HG02678 (cell line): Measurements from ENCODE around the gene CCND1.

ENCODE experiments used
- ATAC-seq: cut with Tn5 transposase; IDR thresholded peaks from one replicate; pipeline ENCODE4 v1.9.1; 2021; ENCODE audit warnings: mild to moderate bottlenecking, moderate library complexity; ENCODE audit not compliant: unreplicated experiment

The CCND1 gene

DNA sequence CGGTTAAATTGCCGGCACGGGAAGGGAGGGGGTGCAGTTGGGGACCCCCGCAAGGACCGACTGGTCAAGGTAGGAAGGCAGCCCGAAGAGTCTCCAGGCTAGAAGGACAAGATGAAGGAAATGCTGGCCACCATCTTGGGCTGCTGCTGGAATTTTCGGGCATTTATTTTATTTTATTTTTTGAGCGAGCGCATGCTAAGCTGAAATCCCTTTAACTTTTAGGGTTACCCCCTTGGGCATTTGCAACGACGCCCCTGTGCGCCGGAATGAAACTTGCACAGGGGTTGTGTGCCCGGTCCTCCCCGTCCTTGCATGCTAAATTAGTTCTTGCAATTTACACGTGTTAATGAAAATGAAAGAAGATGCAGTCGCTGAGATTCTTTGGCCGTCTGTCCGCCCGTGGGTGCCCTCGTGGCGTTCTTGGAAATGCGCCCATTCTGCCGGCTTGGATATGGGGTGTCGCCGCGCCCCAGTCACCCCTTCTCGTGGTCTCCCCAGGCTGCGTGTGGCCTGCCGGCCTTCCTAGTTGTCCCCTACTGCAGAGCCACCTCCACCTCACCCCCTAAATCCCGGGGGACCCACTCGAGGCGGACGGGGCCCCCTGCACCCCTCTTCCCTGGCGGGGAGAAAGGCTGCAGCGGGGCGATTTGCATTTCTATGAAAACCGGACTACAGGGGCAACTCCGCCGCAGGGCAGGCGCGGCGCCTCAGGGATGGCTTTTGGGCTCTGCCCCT is 529 bp upstream of the CCND1 start:
- ATAC-seq = no peak

DNA sequence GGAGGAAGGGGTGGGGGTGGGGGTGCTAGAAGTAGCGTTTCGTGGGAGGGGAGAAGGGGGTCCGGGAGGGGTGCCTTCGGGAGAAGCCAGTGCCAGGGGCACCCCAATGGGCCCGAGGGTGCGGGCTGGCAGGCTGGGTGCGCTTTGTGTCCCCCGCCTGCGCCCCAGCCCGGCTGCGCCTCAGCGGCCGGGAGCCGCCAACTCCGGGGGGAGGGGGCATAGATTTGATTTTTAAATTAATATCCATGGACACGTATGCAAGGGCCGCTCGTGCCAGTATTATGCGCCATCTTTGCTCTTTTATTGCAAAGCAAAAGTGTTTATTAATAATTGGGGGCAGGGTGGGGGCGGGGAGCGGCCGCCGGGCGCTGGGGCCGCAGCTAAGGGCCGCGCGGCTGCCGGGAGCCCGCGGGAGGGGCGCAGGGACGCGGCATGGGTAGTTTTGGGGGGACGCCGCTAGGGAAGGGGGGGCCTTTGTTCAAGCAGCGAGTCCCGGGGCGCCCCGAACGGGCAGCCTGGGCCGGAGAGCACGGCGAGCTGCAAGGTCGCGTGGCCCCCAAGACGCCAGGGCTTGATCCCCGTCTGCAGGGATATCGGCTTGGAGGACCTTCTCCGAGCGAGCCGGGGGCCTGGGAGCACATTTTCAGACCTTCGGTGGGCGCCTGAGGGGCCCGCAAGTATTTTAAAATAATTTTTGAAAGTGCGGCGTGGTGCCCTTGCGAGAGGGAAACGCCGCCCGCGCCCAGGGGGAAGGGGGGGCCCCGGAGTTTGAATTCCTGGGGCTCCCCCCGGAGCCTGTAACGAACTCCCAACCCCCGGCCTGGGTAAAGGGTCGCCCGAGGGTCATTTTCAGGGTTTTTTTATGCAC is 959 bp downstream of the CCND1 start:
- ATAC-seq = no peak

DNA sequence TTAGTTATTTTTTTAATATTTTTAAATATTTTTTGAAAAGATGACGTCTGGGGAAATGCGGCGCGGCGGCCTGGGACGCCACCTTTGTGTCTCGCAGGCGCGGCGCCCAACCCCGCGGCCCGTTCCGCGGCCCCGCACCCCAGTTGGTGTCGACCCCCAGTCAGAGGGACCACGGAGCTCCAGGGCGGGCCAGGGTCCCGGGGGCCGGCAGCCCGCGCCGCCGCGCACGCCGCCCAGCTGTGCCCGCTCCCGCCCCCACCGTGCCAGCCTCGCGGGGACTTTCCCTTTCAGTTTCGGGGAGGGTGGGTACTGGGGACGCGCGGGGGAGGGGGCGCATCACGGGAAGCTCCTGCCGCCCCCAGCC is 1.6 kb downstream of the CCND1 start:
- peak; percentile 15 for ATAC-seq

DNA sequence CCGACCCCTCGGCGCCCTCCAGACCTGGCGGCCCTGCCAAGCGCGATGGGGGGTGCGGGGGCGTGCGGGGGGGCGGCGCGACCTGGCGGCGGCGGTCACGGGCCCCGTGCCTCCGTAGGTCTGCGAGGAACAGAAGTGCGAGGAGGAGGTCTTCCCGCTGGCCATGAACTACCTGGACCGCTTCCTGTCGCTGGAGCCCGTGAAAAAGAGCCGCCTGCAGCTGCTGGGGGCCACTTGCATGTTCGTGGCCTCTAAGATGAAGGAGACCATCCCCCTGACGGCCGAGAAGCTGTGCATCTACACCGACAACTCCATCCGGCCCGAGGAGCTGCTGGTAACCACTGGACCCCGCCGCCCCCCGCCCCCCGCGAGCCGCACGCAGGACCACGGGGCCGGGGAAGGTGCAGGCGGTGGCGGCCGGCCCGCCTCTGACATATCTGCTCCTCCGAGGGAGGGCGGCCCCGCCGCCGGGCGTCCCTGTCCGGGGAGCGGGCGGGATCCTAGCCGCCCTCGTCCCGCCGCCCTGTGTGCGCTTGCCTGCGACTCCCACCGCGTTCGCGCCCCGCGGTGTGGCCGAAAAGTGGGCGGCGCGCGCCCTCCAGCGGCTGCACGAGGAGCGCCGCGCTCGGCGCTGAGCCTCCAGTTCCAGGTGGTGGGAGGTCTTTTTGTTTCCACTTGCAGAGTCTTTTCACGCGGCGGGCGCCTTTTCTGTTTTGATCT is 2.1 kb downstream of the CCND1 start:
- peak; percentile 56 for ATAC-seq

DNA sequence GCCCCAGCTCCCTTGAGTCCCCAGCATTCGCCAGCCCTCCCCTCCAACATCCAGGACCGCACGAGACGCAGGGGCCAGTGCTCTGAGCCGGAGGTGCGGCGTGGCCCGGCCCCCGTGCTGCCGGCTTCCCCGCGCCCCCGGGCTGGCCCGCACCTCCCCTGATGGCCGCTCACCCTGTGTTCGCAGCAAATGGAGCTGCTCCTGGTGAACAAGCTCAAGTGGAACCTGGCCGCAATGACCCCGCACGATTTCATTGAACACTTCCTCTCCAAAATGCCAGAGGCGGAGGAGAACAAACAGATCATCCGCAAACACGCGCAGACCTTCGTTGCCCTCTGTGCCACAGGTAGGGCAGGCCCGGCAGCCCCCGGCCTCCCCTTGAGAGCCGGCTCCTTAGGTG is 2.7 kb downstream of the CCND1 start:
- ATAC-seq = no peak

DNA sequence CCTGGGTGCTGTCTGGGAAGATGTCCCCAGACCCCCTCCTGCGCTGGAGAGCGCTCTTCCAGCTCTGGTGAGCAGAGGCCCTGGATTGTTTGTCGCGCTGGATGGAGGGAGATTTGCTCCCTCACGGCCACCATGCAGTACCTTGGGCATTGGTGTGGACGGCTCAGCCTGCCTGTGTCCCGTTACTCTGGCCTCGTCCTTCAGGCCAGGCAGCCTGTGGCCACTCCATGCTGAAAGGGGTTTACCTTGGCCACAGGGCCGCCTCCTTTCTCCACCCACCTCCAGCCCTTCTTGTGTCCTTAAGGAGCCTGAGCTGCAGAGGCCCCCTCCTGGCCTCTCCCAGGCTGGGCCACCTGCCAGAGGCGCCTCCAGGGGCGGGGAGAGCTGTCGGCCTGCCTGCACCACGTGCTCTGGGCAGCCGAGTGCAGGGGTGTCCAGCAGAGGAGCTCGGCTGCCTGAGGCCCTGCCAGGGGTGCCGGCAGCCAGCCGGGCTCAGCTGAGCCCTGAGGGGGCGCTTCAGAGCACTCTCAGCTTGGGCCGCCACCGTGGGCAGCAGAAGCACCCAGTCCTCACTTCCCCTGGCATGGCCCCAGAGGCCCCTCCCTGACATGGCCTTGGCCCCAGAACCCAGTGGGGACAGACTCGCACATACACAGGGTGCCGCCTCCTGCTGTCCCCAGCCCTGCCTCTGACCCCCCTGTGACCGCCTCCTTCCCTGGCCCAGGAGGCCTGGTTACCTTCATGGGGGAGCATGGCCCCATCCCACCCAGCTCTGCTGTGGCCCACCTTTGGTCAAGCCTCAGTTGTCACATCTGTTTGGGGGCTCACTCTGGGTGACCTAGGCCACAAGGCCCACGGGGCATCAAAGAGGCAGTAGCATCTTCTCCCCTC is 3.4 kb downstream of the CCND1 start:
- ATAC-seq = no peak

DNA sequence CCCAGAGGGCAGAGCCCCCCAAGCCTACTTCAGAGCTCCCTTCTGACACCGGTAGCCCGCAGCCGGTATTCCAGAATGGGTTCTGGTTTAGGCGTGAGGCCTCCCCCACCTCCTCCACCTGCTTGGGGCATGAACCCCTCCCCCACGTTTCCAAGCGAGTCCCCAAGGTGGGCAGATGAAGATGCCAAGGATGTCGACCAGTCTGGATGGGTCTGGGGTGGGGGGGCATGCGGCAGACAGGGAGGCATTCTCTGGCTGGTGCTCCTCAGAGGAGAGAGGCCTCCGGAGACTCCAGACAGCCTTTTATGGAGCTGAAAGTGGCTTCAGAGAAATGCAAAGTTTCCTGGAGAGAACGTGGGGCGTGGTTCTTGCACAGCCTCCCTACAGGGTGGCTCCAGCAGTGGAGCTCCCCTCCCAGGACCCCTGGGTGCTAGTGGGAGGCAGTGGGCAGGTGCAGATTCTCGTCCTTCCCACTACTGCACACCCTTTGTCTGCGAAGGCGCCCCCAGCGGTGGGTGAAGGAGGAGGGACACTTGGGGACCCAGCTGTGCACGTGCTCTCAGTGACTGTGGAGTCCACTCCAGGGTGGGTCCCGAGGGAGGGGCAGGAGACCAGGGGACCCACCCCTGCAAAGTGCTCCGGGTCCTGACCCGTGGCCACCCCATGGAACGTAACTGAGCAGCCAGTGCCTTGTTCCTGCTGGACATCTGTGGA is 4.2 kb downstream of the CCND1 start:
- ATAC-seq = no peak

DNA sequence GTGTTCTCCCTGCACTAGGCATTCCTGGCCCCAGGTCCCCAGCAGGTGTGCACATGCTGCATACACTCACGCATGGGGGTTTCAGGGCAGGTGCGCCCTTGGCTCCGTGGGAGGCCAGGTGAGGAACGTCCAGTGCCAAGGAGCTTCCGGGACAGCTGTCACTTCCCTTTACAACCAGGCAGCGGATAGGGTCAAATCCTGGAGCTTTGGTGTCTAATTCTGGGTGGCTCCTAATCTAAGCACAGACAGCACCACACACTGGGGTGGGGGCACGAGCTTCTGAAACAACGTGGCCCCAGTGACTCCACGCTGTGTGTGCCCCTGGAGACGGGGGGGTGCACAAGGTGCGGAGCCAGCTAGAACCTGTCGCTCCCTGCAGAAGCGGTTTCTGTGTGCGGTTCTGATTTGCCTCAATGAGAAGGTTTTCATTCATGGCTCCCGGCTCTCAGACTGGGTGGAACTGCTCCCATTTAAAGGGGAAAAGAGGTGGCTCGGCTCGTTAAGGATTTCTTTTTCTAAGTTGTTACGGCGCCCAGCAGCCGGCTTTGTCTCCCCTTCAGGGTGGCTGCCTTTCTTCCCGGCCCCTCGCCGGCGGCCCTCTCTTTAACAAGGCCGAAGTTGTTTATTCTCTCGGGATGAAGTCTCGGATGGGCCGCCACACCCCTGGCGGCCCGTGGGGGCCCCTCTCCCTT is 5.0 kb downstream of the CCND1 start:
- ATAC-seq = no peak

DNA sequence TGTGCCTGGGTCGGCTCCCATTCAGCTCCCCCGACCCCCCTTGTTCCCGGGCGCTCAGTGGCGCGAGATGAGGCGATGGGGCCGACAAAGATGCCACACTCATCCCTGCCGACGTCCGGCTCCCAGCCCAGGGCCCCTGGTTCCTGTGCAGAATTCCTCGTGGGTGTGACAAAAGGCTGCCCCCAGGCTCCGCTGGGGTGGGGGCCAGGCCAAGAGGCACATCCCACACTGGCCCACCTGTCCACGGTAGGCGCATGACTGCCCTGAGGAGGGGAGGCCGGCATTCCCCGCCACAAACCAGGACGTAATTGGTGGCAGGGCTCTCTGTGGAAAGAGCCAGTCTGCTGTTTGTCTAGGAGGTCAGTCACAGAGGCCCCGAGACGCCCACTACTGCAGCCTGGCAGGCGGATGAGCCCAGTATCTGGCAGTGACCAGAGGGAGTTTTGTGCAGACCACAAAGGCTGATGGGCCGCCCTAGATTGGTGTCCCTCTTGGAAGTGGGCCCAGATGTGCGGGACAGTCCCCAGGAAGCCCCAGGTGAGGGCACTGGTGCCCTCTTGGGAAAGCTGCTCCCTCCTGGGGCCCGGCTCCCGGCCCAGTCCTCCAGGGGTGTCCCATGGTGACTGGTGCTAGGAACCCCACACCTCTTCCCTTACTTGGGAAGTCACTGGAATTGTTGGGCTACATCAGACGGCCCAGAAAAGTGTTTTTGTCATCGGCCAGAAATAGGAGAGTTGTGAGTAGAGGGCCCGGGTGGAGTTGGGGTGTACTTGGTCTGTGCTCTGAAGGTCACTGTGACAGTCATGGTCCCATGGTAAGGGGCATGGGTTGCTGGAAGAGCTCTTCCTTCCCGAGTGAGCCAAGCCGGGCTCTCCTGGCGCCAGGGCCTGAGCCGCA is 5.8 kb downstream of the CCND1 start:
- ATAC-seq = no peak

DNA sequence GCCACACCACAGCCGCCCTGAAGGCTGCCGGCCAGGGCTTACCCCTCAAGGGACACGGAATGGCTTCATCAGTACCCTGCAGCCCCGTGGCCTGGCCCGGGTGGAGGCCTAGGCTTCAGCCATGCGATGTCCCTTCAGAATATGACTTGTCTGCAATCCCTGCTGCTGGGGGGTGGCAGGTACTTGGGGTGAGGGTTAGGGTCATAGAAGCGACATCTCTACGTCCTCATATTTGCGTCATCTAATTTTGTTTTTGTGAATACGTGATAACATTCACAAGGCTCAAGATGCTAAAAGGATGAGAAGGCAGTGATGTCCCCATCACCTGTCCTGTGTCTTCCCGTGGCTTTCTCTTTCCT is 6.4 kb downstream of the CCND1 start:
- no peak for ATAC-seq

DNA sequence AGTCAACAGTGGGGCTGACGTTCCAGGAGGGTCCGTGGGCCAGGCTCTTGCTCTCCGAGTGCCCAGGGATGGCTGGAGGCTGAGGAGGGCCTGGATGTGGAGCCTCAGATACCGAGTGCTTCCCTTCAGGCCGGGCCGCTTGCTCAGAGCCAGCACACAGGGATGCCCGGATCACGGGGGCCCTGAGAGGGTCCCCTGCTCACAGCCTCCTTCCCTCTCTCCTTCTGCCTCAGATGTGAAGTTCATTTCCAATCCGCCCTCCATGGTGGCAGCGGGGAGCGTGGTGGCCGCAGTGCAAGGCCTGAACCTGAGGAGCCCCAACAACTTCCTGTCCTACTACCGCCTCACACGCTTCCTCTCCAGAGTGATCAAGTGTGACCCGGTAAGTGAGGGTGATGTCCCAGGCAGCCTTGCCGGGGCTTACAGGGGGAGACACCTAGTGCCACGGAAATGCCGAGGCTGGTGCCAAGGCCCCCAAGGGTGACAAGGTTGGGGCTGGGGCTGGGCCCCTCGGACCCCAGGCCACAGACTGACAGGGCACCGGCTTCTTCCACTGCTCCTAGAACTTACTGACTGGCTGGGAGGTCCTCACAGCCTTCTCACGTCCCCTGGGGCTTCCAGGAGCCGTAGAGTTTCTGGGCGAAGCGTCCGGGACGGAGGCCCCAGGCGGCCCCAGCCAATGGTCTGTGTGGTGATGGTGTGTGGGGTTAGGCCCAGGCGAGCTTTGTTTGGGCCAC is 7.0 kb downstream of the CCND1 start:
- no peak for ATAC-seq

DNA sequence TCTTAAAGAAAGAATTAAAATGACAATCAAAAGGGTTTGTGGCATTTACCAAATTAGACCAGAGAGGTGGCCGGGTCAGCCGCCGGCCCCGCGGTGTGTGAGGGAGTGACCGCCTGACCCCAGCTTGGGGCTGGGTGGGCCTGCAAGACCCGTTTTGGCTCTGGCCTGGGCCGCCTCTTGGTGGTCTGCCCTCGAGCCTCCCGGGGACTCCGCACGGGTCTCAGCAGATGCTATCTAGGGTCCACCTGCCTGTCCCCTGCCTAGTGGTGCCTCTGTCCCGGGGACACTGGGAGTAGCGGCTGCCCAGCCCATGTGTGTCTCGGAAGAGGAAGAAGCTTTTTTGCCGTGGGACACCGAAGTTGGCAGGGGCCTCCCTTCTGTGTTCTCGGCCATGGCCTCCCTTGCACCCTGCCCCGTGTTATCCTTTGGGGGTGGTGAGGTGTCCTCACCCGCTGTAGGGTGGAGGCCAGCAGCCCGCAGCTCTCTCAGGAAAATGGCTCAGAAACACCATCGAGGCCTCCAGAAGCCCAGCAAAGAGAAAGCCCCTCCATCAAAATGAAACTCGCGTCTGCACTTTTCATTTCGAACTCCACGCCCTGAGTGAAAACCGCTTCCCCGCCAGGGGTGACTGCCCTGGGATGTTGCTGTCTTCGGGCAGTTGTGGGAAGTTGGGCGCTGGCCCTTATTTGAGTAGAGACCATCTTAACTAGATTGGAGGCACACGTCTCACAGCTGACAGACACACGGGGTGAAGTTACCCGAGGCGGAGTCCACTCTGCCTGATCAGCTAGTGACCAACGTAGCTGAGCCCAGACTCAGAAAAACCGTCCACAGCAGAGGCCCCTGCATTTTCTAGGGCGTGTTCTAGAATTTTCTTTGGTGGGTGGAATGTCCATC is 8.0 kb downstream of the CCND1 start:
- no peak for ATAC-seq

DNA sequence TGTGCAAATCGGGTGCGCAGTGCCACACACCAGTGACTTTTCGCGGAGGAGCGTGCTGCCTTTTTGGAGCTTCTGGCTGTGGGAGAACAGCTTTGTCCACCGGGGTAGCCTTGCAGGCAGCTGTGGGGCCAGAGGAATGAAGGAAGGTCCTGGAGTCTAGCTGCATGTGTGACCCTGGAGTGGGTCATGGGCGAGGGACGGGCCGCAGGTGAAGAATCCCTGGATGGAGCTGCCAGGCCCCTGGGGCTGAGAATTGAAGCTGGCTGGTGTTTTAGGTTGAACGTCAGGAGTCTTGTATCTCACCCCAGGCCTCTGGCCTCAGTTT is 8.6 kb downstream of the CCND1 start:
- no peak for ATAC-seq

DNA sequence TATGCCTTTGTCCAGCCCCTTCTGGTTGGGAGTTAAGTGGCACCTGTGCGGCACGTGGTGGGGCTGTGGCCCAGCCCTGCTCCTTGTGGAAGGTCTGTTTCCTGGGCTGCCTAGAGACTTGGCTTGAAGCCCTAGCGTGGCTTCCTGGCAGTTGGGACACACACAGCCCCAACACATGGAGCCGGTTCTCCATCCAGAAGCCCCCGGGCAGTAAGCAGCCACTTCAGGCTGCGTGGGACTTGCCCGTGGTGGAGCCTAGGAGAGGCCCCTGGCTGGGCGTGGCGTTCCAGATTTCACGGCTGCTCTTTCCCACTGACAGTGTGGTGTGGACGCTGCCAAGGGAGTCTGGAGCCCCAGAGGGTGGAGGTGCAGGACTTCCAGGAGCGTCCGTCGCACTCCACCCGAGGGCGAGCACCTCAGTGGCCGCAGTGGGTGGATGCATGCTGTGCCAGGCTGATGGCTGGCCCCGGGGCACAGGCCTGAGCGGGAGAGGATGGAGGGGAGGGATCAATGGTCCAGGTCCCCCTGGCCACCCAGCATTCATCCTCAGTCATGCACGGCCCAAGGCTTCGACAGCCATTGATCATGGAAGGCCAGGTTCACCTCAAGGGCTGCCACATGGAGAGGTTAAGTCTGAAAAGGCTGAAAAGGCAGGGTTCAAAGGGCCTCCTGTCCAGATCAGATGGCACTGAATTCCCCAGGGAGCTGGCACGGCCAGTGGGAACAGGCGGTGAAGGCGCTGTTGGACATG is 9.3 kb downstream of the CCND1 start:
- no peak for ATAC-seq

DNA sequence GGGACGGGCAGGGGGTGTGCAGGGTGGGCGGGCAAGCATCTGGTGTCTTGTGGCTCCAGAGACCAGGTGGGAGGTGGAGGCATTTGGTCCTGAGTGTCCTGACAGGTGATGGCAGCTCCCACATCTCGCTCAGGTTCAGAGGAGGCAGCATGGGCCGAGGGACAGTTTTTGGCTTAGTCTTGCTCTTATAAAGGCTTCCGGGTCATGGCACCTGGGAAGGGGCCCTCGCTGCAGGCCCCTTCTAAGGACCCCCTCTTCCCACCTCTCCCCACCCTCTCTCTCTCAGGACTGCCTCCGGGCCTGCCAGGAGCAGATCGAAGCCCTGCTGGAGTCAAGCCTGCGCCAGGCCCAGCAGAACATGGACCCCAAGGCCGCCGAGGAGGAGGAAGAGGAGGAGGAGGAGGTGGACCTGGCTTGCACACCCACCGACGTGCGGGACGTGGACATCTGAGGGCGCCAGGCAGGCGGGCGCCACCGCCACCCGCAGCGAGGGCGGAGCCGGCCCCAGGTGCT is 9.9 kb downstream of the CCND1 start:
- ATAC-seq = no peak
